Measurements from ENCODE around the gene HOXD9.

Gene HOXD9

GRCh38 chr2:176137906-176138305 lies 15.4 kb downstream of the HOXD9 start:
- DNase-seq (ENCODE audit: low read depth in 2 of 2) = no peak

- no peak for DNase-seq (ENCODE audit: low read depth in 2 of 2)
Measured at GRCh38 chr2:176138526-176138922, 16.0 kb downstream of the HOXD9 start.

- no peak for DNase-seq (ENCODE audit: low read depth in 2 of 2)
Measured at GRCh38 chr2:176138923-176139660, 16.6 kb downstream of the HOXD9 start.

GRCh38 chr2:176139661-176140512 lies 17.4 kb downstream of the HOXD9 start:
- no peak for DNase-seq (ENCODE audit: low read depth in 2 of 2)

DNA sequence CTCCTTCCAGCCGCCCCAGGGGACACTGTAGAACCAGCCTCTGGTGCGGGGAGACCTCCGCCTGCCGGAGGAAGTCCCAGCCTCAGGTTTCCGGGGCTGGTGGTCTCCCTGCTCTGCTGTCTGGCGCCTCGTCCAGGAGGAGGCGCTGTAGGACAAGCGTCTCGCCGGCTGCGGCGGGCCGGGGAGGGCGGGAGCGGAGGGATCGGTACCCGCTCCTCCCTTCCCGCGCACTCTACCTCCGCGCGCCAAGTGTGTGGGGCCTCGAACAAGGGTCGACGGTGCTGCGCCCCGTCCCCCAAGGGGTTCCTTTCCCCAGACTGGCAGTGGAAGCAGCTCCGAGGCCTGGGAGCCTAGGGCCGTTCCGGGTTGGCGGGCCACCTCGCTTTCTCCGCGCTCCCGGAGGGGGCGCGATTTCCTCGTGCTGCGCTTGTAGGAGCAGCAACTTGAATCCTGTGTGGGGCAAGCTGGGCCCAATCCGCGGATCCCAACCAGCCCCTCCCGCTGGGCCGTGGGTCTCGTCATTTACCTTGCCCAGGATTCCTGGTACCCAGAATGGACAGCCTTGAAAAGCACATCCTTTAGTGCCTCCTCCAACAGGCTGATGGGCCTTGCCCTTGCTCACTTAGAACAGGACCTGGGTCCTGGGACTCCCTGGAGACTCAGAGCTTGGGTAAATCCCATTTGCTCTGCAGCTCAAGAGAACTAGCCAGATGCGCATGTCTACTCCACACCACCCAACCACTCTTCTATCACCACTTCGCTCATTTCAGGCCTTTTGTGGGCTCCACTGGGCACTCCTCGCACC lies 18.2 kb downstream of the HOXD9 start:
- peak in 1 of 2 donors; percentile 44 for DNase-seq (ENCODE audit: low read depth in 2 of 2)

- DNase-seq (ENCODE audit: low read depth in 2 of 2) = no peak
Measured at GRCh38 chr2:176142281-176142680, 19.8 kb downstream of the HOXD9 start.

DNA sequence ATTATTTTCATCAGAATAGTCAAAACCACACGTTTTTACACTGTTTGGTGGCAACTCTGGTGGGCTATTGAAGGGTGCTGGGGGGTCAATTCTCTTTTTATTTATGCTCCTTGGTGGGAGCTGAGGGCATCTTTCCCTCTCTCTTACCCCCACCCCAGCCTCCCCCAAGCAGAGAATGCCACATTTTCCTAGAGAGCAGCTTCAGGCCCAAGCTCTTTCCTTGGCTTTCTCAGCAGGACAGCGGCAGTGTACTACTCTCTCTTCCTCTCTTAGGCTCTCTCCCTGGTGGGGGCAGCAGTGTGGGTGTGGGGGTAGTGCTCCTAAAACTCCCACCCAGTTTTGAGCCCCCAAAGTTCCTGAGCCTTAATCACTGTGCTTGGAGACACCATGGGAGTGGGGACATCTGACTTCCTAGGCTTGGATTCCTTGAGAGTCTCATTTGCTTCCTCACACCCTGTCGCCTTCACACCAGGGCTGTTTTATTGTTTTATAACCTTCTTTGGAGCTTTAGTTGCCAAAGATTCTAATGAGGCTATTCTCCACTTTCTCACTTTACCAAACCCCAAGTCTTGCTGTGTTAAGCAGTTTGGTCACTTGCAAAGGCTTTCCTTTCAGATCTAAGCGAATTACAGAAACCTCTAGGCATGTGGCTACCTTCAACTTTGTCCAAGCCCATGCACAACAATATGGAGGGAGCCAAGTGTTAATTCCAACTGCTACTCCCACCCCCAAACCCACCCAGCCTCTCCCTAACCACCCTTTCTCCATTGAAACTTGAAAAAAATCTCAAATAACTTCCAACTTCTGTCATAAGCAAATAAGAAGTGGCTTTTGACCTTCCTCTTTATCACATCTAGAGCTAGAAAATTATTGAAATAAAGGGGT lies 22.8 kb downstream of the HOXD9 start:
- DNase-seq (ENCODE audit: low read depth in 2 of 2) = no peak

GRCh38 chr2:176146101-176146500 lies 23.6 kb downstream of the HOXD9 start:
- DNase-seq (ENCODE audit: low read depth in 2 of 2) = no peak

DNA sequence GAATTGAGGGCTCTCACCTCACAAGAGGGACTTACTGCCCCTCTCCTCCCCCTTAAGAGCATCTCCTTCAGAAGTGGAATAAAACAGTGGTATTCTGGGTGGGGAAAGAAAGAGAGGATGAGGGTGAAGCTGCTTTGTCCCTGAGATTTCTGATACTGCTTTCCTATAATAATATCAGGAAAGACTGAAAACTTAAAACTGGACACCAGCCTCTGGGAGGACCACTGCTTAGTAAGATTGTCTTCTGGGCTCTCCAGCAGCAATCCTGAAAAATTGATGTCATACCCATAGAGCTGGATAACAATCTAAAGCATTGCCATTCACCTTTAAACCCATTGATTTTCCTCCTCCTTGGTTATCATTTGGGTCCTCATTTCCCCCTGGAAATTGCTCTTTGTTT lies 24.1 kb downstream of the HOXD9 start:
- no peak for DNase-seq (ENCODE audit: low read depth in 2 of 2)

DNA sequence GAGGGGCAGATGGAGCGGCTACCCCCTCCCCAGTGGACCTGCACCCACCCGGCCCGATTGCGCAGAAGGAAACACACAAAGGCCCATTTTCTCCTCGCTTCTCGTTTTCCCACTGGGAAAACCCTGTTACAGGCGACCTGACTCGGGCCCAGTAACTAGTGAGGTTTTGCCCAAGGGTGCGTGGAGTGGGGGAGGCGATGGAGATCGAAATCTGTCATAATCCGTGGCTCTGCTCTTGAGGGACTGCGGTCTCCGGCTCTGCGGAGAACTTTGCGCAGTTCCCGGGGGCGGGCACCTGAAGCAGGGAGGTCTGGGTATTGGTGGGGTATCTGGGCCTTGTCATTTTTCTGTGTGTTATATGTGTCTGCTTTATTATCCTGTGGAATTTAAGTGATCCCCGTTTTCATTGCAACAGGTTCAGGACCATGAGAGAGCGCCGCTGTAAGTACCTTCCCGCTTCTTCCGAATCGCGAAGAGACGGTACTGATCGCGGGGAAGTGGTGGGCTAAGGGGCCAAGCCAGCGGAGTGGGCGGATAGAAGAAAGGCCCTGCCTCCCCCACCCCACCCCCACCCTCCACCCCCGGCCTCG lies 24.8 kb downstream of the HOXD9 start:
- no peak for DNase-seq (ENCODE audit: low read depth in 2 of 2)

GRCh38 chr2:176147800-176148496 lies 25.4 kb downstream of the HOXD9 start:
- no peak for DNase-seq (ENCODE audit: low read depth in 2 of 2)

- DNase-seq (ENCODE audit: low read depth in 2 of 2) = no peak
Measured at GRCh38 chr2:176148751-176149421, 26.4 kb downstream of the HOXD9 start.

GRCh38 chr2:176149481-176149938 lies 27.0 kb downstream of the HOXD9 start:
- no peak for DNase-seq (ENCODE audit: low read depth in 2 of 2)

GRCh38 chr2:176149939-176150583 lies 27.5 kb downstream of the HOXD9 start:
- no peak for DNase-seq (ENCODE audit: low read depth in 2 of 2)

GRCh38 chr2:176150584-176151441 lies 28.3 kb downstream of the HOXD9 start:
- no peak for DNase-seq (ENCODE audit: low read depth in 2 of 2)

DNA sequence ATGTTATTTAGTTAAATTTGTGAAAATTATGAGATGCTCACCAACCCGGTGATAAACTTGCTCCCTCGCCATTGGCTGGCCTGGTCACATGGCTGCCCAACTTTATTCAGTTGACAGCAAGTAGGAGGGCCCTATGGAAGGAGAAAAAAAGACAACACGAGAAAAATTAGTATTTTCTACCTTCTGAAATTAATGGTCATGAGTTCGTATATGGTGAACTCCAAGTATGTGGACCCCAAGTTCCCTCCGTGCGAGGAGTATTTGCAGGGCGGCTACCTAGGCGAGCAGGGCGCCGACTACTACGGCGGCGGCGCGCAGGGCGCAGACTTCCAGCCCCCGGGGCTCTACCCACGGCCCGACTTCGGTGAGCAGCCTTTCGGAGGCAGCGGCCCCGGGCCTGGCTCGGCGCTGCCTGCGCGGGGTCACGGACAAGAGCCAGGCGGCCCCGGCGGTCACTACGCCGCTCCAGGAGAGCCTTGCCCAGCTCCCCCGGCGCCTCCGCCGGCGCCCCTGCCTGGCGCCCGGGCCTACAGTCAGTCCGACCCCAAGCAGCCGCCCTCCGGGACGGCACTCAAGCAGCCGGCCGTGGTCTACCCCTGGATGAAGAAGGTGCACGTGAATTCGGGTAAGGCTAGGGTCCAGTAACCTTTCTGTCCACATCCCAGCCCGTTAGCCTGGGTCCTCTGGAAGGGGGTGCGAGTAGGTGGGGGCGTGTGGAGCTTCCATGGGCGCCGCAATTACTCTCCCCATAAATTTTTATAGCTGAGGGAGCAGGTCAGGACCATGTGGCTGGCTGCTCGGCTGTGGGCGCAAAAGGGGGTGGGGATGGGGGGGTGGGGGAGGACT lies 29.1 kb downstream of the HOXD9 start, which contains the start of gene HOXD4:
Gene HOXD4 (plus strand): TSS at position 109 of the 846 bp plus-strand sequence. CDS start 84 bp downstream, at position 193.
- DNase-seq (ENCODE audit: low read depth in 2 of 2) = no peak

Data from stimulated activated CD4-positive, alpha-beta T cell treated with anti-CD3 and anti-CD28 coated beads, Interleukin-1b, Interleukin-23, amount 100 ng/mL, for 1 hour (primary cell).